HG02970 (cell line): ENCODE measurements around the gene NME1.
A peak's percentile ranks its signal among the peaks of the same experiment; 100 is the strongest.
"Not testable (repeated sequence)": the region's sequence is repeated elsewhere in the genome, so short reads cannot be mapped to it uniquely, and the experiment has no call there.

ENCODE experiments used
- ATAC-seq: cut with Tn5 transposase; IDR thresholded peaks from one replicate; pipeline ENCODE4 v1.9.1; 2021; ENCODE audit warnings: mild to moderate bottlenecking, moderate library complexity, moderate number of reproducible peaks; ENCODE audit not compliant: unreplicated experiment, low FRiP score

Gene NME1

DNA sequence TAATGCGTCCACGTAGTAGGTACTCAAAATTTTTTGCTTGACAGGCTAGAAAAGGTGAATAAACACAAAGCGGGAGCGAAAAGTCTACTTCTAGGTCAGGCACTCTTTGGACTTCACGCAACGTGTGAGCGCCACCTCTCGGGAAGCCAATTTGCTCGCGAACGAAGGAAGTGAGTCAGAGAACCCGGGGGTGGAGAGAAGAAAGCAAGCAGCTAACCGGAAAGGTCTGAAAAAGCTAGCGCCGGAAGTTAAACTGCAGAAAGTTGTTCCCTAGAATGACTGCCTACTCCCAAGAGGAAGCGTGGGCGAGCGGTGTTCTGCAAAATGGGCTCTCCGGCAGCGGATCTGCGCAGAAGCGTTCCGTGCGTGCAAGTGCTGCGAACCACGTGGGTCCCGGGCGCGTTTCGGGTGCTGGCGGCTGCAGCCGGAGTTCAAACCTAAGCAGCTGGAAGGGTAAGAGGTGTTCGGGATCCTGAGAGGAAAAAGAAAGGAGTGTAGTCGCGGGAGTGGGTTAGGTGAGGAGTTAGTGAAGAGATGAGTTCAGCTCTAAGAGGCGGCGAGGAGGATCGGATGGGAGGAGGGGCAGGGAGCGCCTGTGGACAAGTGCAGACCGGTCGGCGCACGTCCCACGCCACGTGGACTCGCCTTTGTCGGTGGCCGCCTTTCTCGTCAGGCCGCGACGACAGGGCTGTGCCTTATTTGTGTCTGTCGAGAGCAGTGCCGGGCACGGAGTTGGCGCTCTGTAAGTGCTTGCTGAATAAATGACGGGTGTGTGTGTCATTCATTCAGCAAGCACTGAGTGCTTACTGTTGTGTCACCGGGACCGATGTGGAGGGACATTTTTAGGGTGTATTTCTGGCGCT is at the start of gene NME1:
Gene NME1, plus strand, starts transcription at position 350 of the 863 bp plus-strand sequence. CDS start 2,096 bp downstream, outside the sequence.
- peak; percentile 92 for ATAC-seq

DNA sequence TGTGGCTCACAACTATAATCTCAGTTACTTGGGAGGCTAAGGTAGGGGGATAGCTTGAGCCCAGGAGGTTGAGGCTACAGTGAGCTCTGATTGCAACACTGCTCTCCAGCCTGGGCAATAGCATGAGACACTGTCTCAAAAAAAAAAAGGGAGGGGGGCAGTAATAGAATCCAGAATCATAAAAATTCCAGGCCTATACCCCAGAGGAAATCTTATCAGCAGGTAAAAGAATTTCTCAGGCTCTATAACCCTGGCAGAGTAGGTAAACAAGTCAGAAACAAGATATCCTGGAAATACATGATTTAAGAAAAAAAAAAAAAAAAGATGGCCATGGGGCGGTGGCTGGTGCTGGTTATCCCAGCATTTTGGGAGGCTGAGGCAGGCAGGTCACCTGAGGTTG is 45.6 kb upstream of the NME1 start:
- ATAC-seq: no peak

DNA sequence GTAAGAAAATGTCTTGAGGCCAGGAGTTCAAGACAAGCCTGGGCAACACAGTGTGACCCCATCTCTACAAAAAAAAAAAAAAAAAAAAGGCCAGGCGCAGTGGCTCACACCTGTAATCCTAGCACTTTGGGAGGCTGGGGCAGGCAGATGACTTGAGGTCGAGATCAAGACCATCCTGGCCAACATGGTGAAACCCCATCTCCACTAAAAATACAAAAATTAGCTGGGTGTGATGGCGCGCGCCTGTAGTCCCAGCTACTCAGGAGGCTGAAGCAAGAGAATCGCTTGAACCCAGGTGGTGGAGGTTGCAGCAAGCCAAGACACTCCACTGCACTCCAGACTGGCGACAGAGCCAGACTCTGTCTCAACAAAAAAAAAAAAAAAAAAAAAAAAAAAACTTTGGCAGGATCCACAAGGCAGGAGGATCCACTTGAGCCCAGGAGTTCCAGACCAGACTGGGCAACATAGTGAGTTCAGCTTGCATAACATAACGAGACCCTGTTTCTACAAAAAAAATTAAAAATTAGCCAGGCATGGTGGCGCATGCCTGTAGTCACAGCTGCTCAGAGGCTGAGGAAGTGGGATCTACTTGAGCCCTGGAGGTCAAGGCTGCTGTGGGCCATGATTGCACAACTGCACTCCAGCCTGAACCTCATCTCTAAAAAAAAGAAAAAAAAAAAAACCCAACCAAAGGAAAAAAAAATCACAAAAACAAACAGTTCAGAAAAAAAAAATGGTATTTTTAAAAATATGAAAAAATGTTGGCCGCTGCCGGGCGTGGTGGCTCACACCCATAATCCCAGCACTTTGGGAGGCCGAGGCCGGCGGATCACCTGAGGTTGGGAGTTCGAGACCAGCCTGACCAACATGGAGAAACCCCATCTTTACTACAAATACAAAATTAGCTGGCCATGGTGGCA is 40.8 kb upstream of the NME1 start:
- ATAC-seq: not testable (repeated sequence)

GRCh38 chr17:51115179-51115578 is 38.2 kb upstream of the NME1 start:
- ATAC-seq: no peak

DNA sequence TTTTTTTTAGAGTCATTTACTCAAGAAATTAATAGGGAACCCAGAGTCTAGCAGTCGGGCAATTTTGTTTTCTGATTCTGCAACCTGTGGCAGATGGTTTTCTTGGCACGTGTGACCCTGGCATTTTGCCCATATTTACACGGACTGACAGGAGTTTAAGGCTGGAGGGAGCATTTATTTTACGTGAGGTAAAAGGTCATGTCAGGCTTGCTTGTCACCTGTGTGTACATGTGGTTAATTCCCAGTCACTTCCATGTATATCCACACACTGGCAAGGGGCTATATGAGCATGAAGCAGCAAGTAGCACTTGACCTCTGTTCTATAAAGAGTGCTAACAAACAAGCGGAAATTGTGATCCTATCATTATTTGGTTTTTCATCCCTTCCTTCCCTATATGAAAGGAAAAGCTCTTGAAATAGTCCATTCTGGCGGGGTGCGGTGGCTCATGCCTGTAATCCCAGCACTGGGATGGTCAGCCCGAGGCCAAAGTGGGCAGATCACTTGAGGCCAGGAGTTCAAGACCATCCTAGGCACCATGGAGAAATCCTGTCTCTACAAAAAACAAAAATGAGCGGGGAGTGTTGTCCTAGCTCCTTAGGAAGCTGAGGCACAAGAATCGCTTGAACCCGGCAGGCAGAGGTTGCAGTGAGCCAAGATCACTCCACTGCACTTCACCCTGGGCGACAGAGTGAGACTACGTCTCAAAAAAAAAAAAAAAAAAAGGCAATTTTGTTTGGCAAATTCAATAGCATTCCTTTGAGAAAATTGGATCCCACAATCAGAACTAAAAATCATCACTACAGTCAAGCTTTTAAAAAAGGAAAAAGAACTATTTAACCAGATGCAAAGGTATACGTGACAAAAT is 34.8 kb upstream of the NME1 start:
- no peak for ATAC-seq

GRCh38 chr17:51119415-51120356 is 33.7 kb upstream of the NME1 start:
- ATAC-seq: peak; percentile 11

DNA sequence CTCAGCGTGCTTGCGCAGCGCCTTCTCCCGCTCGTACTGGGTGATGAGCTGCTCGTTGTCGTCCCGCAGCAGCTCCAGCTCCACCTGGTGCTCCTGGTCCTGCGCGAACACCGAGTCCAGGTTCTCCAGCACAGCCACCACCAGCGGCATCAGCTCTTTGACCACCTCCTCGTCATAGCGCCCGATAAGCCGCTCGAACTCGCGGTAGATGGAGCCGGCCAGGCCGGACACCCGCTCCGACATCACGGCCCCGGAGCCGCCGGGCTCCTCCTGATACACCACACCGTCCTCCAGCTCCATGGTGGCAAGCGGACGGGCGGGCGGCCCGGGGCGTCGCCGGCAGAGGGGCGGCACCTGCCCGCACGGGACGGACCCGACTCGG is 33.0 kb upstream of the NME1 start:
- no peak for ATAC-seq

DNA sequence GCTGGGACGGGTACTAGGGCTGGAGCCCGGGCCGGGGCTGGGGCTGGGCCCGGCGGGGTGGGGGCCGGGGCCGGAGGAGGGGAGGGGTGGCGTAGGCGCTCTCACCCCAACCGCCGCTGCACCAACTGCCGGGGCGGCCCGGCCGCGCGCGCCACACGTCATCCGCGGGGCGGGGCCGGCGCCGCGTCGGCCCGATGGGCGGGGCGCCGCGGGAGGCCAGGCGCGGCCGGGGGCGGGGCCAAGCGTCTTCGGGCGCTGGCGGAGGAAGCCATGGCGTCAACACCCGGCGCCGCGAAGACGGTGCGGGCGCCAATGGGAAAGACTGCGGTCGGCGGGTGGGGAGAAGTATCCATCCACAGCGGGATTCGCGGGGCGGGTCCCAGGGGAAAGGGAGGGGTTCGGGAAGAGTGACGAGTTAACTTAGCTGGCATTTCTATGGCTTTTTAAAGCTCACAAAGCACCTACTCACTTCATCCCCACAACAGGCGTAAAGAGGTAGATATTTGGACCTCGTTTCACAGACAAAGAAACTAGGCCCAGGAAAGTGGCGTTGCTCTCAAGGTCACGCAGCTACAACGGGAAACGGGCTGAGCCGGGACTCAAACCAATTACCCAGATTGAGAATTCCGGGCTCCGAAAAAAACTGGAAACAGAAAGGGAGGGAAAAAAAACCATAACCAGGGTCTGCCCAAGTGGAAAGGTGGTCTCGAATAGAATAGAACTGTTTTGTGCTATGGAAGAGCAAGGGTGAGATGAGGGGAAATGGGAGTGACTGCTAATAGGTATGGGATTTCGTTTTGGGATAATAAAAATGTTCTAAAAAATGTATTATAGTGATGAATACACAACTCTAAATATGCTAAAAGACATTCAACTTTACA is 32.4 kb upstream of the NME1 start, which contains the start of gene SPAG9:
Gene SPAG9, minus strand, starts transcription at position 130 of the 881 bp plus-strand sequence. CDS start 212 bp downstream, outside the sequence.
- ATAC-seq: peak; percentile 81

GRCh38 chr17:51121620-51122472 is 31.5 kb upstream of the NME1 start:
- ATAC-seq: no peak

DNA sequence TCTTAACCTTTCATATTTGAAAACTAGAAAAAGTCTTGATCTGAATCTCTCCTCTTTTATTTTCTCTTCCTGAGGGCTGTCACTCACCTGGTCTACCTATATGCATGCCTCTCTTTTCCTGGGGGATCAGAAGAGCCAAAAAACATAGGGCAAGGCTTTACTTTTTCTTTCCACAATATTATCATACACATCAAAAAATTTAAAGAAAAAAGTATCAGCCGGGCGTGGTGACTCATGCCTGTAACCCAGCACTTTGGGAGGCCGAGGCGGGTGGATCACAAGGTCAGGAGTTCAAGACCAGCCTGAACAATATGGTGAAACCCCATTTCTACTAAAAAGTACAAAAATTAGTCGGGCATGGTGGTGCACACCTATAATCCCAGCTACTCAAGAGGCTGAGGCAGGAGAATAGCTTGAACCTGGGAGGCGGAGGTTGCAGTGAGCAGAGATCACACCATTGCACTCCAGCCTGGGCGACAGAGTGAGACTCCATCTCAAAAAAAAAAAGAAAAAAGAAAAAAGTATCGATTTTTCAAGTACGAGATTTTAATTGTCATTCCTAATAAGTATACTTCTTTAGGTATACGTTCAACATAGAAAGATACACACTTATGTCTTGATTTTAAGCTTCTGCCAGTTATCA is 30.8 kb upstream of the NME1 start:
- not testable (repeated sequence) for ATAC-seq

- no peak for ATAC-seq
Measured at GRCh38 chr17:51124640-51125503, 28.5 kb upstream of the NME1 start.

DNA sequence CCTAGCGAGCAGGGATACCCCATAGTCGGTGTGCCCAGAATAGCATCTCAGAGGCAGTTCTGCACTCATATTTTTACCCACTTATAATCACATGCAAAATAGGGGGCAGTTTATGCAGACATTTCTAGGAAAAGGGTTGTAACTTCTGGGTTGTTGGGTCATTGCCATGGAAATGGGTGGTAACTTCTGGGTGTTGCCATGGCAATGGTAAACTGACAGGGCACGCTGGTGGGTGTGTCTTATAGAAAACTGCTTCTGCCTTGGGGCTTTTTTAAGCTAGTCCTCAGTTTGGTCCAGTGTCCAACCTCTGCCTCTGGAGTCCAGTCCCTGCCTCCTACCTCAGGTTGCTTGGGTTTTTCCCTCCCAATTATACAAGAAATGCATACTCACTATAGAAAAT is 25.3 kb upstream of the NME1 start:
- ATAC-seq: no peak

DNA sequence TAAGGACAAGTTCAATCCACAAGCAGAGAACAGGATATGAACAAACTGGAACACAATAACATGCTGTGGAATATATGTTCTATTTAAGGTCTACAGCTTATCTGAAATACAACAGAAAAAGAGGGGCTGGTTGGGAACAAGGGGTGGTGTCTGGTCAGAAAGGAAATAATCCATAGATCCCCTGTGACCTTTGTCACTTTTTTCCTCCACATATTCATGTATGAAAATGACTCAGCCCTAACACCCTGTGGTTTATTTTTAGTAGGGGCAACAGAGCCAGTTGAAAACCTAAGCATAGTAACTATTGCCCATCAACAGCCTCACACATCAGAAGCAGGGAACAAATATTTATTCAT is 20.4 kb upstream of the NME1 start:
- peak; percentile 70 for ATAC-seq

- no peak for ATAC-seq
Measured at GRCh38 chr17:51133365-51133764, 20.0 kb upstream of the NME1 start.

DNA sequence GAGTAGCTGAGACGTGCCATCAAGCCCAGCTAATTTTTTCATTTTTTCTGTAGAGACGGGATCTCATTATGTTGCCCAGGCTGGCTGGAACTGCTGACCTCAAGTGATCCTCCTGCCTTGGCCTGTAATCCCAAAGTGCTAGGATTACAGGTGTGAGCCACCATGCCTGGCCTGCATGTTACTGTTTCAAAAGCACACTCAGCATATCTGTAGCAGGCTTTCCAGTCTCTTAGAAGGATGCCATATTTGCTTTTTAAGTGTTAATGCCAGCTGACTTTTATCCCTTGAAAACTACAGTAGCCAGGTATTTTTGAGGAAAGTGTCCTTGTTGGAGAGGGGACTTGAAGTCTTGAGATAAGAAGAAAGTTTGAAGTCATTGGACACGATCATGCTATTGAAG is 17.4 kb upstream of the NME1 start:
- no peak for ATAC-seq

DNA sequence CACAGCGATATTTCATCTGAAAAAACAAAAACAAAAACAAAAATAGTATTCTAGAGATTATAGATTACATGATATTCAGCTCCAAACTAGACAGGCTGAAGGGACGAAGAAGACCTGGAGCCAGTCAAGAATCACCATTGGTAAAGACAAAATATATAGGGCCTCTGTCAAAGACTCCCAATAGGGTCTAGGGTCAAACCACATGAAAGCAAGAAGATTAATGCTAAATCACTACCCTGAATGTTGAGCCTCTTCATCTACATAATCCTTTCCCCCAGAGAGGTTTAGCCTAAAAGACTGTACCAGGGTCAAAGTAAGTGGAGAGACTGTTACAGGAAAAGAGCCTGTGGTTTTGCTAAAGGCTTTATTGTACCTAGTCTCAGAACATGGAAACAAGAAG is 10.8 kb upstream of the NME1 start:
- ATAC-seq: no peak
